ENCODE measurements around the gene POLR2I.

The POLR2I gene

GRCh38 chr19:36110487-36111199, 4.0 kb downstream of the POLR2I start, which contains the start of gene OVOL3:
TSS of gene OVOL3 (plus strand) at chr19:36111143. CDS start at chr19:36111203, 60 bp downstream.
- ATAC-seq (ENCODE audit: low read depth) (no peak), DNase-seq (ENCODE audit: low spot score) (no peak)
- H3K4me3 ChIP-seq (ENCODE audit: severe bottlenecking), result no peak within 1 kb of the TSS
- no peaks in the 10 kb centered on the region for H3K27me3 ChIP-seq (ENCODE audit: insufficient read depth, poor library complexity, severe bottlenecking)
- no peak for TF ChIP-seq CTCF (IDR thresholded peaks at IDR 0.05; ENCODE audit: poor library complexity, severe bottlenecking)
- no peak within 1 kb of the TSS for H3K27ac ChIP-seq (ENCODE audit: poor library complexity, severe bottlenecking)
- H3K4me1 ChIP-seq (ENCODE audit: insufficient read depth, poor library complexity, severe bottlenecking), result no peaks in the 10 kb centered on the region
- no peaks in the 10 kb centered on the region for H3K9me3 ChIP-seq (ENCODE audit: severe bottlenecking)
- H3K36me3 ChIP-seq (ENCODE audit: low read depth), result peaks cover 12% of the 10 kb centered on the region; the same call in 1 of the 2 replicates

- Histone ChIP-seq H3K9me3 (ENCODE audit: severe bottlenecking) (no peaks in the 10 kb centered on the region), H3K36me3 (ENCODE audit: low read depth) (peaks cover 12% of the 10 kb centered on the region; the same call in 1 of the 2 replicates), H3K4me1 (ENCODE audit: insufficient read depth, poor library complexity, severe bottlenecking) (no peaks in the 10 kb centered on the region), H3K27me3 (ENCODE audit: insufficient read depth, poor library complexity, severe bottlenecking) (no peaks in the 10 kb centered on the region), H3K4me3 (ENCODE audit: severe bottlenecking) (no peak overlapping the region), H3K27ac (ENCODE audit: poor library complexity, severe bottlenecking) (no peak overlapping the region)
- DNase-seq (ENCODE audit: low spot score), result no peak
- no peak for ATAC-seq (ENCODE audit: low read depth)
- TF ChIP-seq CTCF (IDR thresholded peaks at IDR 0.05; ENCODE audit: poor library complexity, severe bottlenecking), result no peak
Measured at GRCh38 chr19:36108684-36109083, 6.0 kb downstream of the POLR2I start.

GRCh38 chr19:36106991-36107390, 7.7 kb downstream of the POLR2I start:
- no peak overlapping the region for H3K4me3 ChIP-seq (ENCODE audit: severe bottlenecking)
- DNase-seq (ENCODE audit: low spot score) (no peak), ATAC-seq (ENCODE audit: low read depth) (no peak)
- peaks cover 15% of the 10 kb centered on the region for H3K36me3 ChIP-seq (ENCODE audit: low read depth)
- no peaks in the 10 kb centered on the region for H3K4me1 ChIP-seq (ENCODE audit: insufficient read depth, poor library complexity, severe bottlenecking)
- no peak overlapping the region for H3K27ac ChIP-seq (ENCODE audit: poor library complexity, severe bottlenecking)
- no peaks in the 10 kb centered on the region for H3K9me3 ChIP-seq (ENCODE audit: severe bottlenecking)
- H3K27me3 ChIP-seq (ENCODE audit: insufficient read depth, poor library complexity, severe bottlenecking), result no peaks in the 10 kb centered on the region
- no peak for TF ChIP-seq CTCF (IDR thresholded peaks at IDR 0.05; ENCODE audit: poor library complexity, severe bottlenecking)

- Histone ChIP-seq H3K4me1 (ENCODE audit: insufficient read depth, poor library complexity, severe bottlenecking) (no peaks in the 10 kb centered on the region), H3K36me3 (ENCODE audit: low read depth) (peaks cover 20% of the 10 kb centered on the region), H3K27ac (ENCODE audit: poor library complexity, severe bottlenecking) (no peak overlapping the region), H3K27me3 (ENCODE audit: insufficient read depth, poor library complexity, severe bottlenecking) (no peaks in the 10 kb centered on the region), H3K9me3 (ENCODE audit: severe bottlenecking) (no peaks in the 10 kb centered on the region), H3K4me3 (ENCODE audit: severe bottlenecking) (no peak overlapping the region)
- ATAC-seq (ENCODE audit: low read depth), result no peak
- no peak for DNase-seq (ENCODE audit: low spot score)
- no peak for TF ChIP-seq CTCF (IDR thresholded peaks at IDR 0.05; ENCODE audit: poor library complexity, severe bottlenecking)
Measured at GRCh38 chr19:36106441-36106840, 8.2 kb downstream of the POLR2I start.
